Caki2 (cell line): ENCODE measurements around the gene PDE4D. TPM values are rescaled to one million over a fixed set of nuclear protein-coding genes. Genes with fewer than 3 reads are reported as not detected.

Experiments used
- DNase-seq: peaks from one replicate; pipeline ENCODE4 v3.0.0-alpha.2; 2015; ENCODE audit warnings: low read depth
- in situ Hi-C: cut with HindIII; loops from 2 replicates; pipeline ENCODE4 v1.10.0; 2016; ENCODE audit warnings: low sequenced_read_pairs, low pct_unique_long_range_greater_than_20kb, mixed read lengths
- total RNA-seq: library from RNA; depleted of rRNA; stranded (reverse); fragments of >200 nt; shearing (Covaris generic); gene quantifications from 2 replicates; pipeline ENCODE4 v1.2.3, GENCODE V29; 2014; ENCODE audit warnings: low replicate concordance

PDE4D gene
- total RNA-seq, 1 experiment from 2014 or later, result 19.4 TPM

DNA sequence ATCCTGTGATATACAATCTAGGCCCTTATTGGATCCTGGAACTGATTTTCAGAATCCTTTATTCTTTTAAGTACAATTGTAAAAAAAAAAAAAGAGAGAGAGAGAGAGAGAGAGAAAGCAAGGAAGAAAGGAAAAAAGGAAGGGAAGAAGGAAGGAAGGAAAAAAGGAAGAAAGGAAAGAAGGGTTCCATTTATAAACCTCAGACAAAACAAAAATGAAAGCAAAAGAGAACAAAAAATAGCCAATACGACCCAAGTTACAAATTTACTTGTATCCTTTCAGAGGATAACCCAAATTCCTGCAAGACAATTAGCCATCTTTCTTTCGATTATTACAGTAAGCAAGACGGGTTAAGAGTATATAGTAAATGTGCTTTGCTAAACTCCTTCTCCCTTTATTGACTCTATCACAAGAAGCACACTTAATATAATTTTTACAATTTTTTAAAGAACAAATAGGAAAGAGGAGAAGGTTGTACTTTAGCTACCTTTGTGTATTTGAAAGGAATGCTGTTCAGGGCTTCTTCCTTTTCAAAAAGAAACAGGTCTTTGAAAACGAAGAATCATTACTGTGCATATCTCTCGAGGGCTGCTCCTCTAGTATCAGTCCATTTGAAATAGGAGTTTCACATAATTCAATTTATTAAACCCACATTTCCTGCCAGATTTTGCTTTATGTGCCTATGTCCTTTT is 767.4 kb downstream of the PDE4D start:
- in situ Hi-C loops, result no loop called here
- no peak for DNase-seq

DNA sequence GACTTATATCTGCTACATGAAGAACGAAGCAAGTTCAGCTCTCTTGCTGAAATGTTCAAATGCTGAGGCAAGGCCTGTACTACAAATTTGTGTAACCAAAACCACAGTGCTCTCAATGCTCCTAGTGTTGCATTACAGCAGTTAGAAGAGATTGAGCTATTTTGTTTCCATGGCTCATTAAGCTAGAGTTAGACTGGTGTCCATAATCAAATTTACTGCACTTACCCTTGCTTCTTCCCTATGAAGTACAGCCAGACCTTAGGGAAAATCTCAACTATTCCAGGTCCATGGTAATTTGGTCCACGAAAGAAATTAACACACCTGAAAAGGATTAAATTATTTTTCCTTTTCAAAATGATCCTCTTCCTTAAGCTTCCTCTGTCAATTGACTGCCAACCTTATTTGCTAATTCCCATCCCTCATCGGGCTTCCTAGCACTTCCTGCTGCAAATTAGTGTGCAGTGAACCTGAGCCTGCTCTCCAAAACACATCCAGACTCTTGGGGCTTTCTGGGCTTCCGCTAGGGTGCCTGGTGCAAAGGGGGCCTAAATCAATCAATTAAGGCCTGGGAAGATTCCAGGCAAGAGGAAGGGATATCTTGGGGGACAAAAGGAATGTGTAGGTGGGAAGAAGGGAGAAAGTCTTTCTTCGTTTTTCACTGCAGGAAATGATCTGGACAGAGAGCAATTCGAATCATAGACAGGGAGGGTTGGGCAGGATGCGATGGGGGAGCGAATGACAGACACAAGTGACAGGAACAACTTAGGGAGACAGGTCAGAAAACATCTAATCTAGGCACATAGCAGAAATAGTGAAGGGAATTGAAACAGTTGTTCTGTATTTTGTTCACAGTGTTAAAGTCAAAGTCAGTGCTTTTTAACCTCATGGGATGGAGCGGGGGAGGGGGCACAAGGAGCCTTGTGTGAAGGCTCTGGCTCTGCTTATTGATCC is 768.2 kb downstream of the PDE4D start:
- DNase-seq, result peak; percentile 29
- in situ Hi-C loops, result no loop called here

DNA sequence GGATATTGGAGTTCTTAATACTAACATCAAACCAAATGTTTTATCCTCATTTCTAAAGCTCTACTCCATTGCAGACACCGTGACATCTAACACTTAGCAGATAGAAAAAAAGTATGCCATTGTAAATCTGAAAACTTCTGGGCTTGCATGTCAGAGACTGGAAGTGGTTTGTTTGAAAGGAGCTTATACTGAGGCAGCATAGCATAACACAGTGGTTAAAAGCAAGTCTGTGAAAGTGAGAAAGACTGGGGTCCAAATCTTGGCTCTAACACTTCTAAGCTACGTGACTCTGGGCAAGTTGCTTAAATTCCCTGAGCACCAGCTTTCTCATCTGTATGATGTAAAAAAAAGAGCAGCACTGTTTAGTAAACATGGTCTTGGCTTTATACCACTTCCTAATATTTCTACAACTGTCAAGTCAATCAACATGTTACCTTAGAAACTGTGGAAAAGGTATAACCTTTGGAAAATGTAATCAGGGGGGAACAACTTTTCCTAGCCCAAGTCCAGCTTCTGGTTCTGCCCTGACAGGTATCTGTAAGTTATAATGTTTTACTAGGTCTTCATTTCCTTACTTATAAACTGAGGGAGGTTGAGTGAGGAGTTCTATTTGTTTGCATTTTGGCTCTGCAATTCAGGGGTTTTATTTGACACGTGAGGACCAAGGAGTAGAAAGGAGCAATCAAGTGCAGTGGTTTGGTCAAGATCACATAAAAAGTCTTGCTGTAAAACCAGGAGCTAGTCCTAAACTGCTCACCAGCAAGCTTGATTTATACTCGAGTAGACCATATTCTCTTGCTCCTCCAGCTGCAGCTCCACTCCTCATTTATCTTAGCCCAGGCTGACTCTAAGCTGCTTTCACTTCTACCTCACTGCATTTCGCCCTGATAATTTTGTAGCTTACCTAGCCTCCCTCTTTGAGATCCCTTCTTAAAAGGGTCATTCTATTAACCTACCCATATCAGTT is 769.6 kb downstream of the PDE4D start:
- DNase-seq, result no peak
- in situ Hi-C loops, result no loop called here

DNA sequence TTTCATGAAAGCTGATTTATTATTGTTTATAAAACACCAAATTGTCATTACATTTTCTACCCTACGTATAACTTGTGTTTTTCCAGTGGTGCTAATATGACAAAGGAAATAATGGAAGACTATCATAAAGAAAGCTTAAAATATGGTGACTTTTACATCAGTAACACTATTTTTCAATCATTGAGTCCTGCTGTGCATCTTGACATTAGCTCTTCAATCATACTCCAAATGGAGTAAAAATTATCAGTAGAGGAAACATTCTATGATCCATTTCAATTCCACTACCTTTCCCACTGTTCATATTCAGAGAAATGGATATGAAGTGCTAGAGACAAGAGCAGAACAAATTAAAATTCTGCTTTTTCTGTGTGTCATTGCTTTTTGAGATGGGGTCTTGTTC is 774.0 kb downstream of the PDE4D start:
- no peak for DNase-seq
- in situ Hi-C loops, result no loop called here

DNA sequence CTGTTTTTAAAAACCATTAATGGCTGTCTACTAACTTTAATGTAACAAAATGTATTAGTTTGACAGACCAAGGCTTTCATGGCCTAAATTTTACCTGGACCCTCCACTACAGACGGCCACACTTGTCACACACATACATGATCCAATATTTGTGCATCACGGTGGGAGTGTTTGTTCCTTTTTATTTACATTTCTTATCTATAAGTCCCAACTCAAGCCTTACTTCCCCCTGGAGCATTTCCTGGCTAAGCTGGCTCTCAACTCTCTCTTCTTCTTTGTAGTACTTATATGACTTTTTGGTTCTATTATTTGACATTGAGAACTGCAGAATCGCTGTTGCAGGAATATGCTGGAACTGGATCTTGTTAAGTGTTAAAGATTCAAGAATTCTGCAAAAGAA is 776.2 kb downstream of the PDE4D start:
- in situ Hi-C loops, result no loop called here
- DNase-seq, result no peak

DNA sequence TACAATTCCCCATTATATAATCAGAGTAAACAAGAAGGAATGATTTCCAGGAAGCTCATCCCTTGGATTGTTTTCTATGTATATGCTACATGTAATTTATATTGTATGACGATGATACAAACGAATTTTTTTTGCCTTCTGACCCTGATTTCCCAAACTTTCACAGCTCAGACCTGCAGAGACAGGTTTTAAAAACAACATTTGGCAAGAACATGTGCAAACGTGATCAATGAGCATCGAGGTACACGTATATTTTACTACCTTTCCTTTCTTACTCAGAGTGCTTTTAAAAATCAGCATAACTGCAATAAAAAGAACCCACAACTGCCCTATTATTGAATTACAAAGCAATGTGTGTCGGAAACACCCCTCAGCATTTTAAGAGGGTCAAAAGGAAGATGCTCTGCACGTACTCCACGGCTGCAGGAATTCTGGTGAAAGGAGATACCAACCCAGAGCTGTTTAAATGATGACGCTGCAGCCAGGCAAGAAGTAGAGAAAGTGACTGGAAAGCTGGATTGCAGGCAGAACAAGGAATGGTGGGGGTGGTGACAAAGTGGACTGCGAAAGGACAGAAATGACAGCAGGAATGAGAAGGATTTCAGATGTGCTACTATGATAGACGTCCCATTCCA is 777.2 kb downstream of the PDE4D start:
- in situ Hi-C loops, result no loop called here
- no peak for DNase-seq

DNA sequence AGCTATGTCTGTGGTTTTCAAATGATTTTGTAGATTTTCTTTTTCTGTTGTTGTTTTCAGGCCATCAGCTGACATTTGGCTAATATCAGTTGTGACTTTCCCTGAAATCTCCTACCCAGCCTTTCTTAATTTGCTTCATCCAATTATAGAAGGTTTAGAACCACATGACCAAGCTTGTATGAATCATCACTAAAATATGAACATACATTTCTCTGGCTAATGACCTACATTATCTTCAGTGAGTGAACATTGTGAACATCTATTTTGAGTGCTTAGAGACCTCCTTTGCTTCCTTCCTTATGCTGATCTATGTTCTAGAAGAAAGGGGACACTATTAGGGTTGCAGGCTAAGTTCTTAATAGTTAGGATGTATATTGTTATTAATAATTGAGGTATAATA is 778.2 kb downstream of the PDE4D start:
- DNase-seq, result no peak
- in situ Hi-C loops, result no loop called here

DNA sequence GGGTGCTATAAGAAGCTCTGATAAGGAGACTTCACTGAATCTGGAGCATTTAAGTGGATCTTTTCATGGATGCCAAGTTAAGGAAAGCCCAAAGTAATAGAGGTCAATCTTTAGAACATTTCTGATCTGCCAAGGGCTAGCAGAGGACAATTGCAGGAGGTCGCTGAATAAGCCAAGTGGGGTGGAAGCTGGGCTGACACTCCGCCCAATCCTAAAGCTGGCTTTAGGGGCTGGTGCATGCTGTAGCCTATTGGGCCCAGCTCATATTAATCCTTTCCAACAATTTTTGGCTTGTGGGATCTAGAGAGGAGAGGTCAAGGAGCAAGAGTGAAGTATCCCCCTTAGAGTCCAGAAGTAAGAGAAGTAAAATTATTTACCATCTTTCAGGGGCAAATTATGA is 784.1 kb downstream of the PDE4D start:
- no peak for DNase-seq
- in situ Hi-C loops, result no loop called here

DNA sequence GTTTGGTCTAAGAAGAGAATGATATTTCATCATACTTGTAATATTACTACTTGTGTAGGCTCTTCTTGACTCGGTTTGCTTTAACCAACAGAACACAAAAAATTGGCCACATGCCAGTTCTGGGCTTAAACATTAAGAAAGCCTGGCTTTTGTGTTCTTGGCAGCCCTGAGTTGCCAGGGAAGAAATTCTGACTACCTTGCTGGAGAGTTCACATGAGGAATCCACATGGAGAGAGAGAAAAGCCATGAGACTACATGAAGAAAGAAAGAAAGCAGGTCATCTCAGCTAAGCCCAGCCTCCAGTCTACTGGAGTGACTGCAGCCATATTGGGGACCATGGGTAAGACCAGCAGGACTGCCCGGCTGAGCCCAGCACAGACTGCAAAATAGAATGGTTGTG is 785.8 kb downstream of the PDE4D start:
- peak; percentile 38 for DNase-seq
- in situ Hi-C loops, result no loop called here

DNA sequence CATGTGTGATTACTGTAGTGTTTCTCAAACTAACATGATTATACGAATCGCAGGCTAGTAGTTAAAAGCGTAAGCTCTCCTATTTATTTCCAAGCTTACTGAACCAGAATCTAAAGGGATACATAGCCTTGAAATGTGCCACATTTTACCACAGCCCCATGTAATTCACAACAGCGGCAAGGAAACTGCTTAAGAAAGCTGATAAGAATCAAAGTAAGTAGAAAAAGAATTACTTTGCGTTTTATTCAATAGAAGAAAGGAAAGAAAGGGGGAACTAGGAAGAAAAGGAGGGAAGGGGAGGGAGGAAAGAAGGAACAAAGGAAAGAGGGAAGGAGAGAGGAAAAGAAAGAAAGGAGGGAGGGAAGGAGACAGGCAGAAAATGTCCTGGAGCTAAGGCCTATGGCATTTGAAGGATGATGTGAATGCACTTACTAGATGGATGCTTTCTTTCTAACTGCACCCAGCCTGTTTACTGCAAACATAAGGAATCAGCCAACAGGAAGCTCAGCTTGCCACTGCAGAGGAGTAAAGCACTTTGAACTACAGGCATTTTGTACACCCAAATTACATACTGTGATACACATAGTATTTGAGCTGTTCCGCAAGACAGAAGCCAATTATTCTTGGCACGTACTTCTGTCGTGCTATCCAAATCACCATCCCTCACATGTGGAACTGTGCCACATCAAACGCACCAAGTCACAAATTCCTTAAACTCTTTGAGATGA is 789.0 kb downstream of the PDE4D start:
- in situ Hi-C loops, result no loop called here
- DNase-seq, result no peak

DNA sequence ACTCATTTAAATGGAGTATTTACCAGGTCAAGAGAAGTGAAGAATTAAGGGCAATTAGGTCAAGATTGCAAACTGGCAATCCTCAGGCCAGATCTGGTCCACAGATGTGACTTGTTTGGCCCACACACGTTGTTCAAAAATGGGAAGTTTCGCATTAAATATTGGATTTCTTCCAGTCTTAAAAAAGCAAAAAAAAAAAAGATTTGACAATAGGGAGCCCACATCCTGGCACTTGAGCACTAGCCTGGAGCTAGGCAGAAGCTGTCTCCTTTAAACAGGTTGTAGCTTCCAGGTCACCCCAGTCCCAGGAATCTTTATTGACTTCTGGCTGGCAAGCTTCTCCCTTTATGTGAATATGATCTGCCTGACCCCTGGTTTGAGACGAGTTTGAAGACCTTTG is 790.2 kb downstream of the PDE4D start:
- DNase-seq, result no peak
- in situ Hi-C loops, result no loop called here

DNA sequence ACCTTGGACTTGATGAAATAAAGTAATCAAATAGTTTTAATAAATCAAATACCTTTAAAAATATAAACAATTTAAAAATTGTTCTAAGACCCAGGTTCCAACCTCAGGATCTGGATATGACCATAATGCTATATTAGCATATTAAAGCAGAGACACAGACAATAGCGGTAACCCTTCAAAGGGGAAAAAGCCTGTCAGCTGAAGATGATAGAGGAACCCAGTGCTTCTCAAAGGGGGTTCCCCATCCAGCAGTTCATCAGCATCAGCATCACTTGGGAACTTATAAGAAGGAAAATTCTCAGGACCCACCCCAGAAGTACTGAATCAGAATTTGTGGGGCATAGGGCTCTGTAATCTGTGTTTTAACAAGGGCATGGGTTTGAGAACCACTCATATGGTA is 791.1 kb downstream of the PDE4D start:
- in situ Hi-C loops, result no loop called here
- DNase-seq, result no peak

DNA sequence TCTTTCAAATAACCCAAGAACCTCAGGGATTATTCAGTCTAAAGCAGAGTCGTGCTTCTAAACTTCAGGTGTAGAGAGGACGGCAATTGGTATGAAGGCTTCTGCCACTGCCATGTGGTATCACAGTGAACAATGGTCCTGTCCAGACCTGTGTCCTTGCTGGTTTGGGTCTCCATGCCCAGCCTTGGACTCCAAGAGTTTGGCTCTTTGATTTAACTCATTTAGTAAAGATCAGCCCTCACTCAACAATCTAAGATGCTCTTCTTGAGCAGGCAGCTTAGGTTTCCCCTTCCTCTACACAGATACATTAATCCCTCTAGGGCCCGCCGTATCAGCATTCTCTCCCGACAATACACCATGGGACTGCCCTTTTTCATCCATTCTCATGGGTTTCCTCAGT is 792.7 kb downstream of the PDE4D start:
- DNase-seq, result no peak
- in situ Hi-C loops, result no loop called here

DNA sequence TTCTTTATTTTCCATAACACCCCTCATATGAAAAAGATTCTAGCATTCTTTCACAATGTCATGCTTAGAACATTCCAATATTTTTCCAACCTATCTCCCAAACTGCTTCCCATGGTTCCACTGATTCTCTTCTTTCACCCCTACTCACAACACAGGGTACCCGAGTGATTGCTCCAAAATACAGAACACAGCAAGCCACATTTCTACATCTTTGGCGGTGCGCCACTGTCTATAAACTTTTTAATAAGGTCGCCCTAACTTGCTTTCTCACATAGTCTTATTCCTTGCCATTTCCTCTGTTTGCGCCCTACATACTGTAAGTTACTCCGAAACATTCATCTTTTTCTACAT is 793.6 kb downstream of the PDE4D start:
- in situ Hi-C loops, result no loop called here
- no peak for DNase-seq

DNA sequence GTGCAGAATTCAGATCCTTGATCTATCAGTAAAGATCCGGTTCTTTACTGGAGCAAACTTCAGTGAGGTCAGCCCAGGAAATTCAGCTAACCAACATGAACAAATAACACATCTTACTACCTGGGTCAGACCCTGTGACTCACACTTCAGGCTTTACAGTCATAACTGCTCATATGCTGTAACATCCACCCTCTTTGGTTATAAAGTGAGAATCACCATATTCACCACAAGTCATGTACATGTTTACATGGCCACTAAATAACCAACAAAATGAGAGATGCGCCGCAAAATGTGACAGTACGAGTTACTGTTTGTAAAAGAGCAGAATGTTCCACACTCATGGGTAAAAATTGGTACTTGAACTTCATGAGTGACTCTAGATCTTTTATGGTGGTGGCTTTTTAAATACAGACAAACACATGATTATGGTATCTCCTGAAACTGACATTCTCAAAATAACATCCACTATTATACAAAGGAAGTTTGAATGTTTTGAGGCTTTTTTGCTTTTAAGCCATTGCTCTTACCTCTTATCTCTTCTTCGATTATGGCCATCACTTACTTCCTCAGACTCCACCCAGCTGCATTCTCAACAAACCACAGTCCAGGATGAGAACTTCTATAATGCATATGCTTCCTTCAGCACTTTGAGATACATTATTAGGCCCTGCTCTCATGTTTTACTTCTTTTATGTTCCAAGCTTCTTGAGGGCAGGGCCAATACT is 794.1 kb downstream of the PDE4D start:
- in situ Hi-C loops, result no loop called here
- DNase-seq, result peak; percentile 24

DNA sequence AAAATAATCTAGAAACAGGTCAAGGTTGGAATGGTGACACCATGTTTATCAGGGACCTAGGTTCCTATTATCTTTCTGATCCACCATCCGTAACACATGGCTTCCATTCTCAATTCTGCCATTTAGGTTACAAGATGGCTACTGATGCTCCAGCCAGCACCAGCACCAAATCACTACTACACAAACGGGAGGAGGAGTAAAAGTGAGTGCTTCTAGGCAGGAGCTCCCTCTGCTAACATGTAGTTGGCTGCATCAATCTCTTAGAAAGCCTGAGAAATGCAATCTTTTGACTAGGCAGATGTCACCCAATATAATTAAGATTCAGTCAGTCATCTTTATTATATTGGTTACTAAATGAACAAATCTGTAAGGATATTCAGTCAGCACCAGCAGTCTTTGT is 794.8 kb downstream of the PDE4D start:
- no peak for DNase-seq
- in situ Hi-C loops, result no loop called here

DNA sequence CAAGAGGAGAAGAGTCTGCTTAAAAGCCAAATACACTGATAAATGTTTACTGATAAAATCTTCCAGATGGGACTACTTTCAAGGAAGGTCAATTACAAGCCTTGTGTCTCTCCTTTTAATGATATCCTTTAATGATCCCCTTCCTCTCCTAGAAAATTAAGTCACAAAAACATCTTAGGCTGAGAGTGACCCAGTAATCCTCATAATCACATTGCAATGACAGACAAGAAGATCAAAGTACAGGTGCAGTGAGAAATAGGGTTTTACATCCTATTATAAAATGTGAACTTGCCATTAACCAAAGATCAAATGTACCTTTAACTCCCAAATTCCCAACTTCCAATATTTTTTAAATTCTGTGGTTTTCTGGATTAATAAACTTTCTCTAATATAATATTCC is 795.8 kb downstream of the PDE4D start:
- in situ Hi-C loops, result no loop called here
- no peak for DNase-seq
